ENCODE results near the gene HAUS6. TPM values are rescaled to one million over a fixed set of nuclear protein-coding genes. Genes with fewer than 3 reads are reported as not detected.

Gene HAUS6
- total and polyA plus RNA-seq, 12 donors: 4.0 to 16.3 (median 12.6) TPM

DNA sequence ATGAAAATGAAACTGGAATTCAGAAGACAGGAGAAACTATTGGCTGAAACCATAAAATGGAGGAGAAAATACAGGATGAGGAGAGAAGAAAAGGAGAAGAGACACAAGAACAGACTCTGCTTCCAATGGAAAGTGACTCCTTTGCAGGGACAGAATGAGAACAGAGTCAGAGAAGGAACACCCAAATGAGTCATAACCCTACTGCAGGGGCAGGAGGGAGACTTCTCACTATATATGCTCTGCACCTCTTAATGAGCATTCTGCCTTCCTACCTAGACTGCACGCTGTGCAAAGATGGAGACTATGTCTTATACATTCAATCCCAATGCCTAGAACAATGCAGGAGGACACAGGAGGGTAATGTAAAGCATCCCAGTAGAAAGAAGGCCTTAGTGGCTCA is 71.8 kb downstream of the HAUS6 start:
- H3K27me3 ChIP-seq: peaks cover 3% of the 10 kb centered on the region
- peaks cover 0 to 4% of the 10 kb centered on the region in 2 donors for H3K4me1 ChIP-seq (replicated peaks in 1 of 2)
- H3K36me3 ChIP-seq (replicated peaks in 1 of 2): no peaks in the 10 kb centered on the region
- TF ChIP-seq, protein P1, sequence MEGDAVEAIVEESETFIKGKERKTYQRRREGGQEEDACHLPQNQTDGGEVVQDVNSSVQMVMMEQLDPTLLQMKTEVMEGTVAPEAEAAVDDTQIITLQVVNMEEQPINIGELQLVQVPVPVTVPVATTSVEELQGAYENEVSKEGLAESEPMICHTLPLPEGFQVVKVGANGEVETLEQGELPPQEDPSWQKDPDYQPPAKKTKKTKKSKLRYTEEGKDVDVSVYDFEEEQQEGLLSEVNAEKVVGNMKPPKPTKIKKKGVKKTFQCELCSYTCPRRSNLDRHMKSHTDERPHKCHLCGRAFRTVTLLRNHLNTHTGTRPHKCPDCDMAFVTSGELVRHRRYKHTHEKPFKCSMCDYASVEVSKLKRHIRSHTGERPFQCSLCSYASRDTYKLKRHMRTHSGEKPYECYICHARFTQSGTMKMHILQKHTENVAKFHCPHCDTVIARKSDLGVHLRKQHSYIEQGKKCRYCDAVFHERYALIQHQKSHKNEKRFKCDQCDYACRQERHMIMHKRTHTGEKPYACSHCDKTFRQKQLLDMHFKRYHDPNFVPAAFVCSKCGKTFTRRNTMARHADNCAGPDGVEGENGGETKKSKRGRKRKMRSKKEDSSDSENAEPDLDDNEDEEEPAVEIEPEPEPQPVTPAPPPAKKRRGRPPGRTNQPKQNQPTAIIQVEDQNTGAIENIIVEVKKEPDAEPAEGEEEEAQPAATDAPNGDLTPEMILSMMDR (IDR thresholded peaks at IDR 0.05): no peak
- TF ChIP-seq POLR2A (IDR thresholded peaks at IDR 0.05): no peak
- H3K4me3 ChIP-seq: no peak overlapping the region
- no peak for DNase-seq
- H3K9me3 ChIP-seq (replicated peaks in 1 of 3): no peaks in the 10 kb centered on the region
- 82 to 100% (median 93%) methylated on average over 1 of the region's 1 CpG for WGBS, 4 donors
- no peak overlapping the region for H3K27ac ChIP-seq
- intact Hi-C loops (cut with DNase I): no loop called here

DNA sequence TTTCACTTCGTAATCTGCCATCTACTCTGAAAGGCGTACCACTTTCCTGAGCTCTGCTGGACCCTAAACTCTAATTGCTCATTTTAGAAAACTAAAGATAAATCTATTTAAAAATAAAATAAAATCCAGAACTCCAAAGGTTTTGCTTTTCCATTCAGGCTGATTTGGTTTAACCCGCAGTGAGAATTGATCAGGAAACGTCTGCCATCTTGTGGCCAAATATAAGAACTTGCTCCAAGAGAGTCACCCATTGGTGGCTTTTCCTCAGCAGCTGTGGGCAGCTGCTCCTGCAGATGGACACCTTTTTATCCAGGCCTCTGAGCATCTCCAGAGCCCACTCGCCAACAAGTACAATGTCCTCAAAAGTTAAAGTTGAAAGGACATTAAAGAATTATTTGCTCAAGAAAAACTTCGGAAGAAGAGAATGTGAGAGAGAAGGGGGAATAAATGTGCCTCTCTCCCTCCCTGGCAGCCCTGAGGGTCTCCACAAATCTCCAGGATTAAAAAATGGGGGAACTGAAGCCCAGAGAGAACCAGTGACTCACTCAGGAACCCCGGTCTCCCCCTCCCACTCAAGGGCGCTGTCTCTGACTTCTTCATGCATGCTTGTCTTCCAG is 73.8 kb downstream of the HAUS6 start:
- H3K27me3 ChIP-seq: peaks cover 3% of the 10 kb centered on the region
- WGBS, 4 donors: 17 to 24% (median 18%) methylated on average over 8 of the region's 8 CpGs
- TF ChIP-seq, protein P1 (IDR thresholded peaks at IDR 0.05): peak; percentile 66 to 86 (median 82)
- TF ChIP-seq POLR2A (IDR thresholded peaks at IDR 0.05): no peak
- intact Hi-C loops (cut with DNase I): no loop called here
- DNase-seq: peak; percentile 37 to 72 (median 57)
- no peaks in the 10 kb centered on the region for H3K9me3 ChIP-seq (replicated peaks in 1 of 3)
- peak overlapping the region in 1 of 4 donors; percentile 25 for H3K4me3 ChIP-seq
- H3K36me3 ChIP-seq (replicated peaks in 1 of 2): no peaks in the 10 kb centered on the region
- H3K27ac ChIP-seq: no peak overlapping the region
- peaks cover 0 to 4% of the 10 kb centered on the region in 2 donors for H3K4me1 ChIP-seq (replicated peaks in 1 of 2)

DNA sequence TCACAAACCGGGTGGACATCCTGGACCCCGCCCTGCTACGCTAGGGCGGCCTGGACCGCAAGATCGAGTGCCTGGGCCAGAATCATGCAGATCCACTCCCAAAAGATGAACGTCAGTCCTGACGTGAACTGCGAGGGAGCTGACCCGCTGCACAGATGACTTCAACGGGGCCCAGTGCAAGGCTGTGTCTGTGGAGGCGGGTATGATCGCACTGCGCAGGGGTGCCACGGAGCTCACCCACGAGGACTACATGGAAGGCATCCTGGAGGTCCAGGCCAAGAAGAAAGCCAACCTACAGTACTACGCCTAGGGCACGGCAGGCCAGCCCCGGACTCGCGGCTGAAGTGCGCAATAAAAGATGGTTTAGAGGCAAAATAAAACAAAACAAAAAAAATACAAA is 74.9 kb downstream of the HAUS6 start:
- no peaks in the 10 kb centered on the region for H3K36me3 ChIP-seq (replicated peaks in 1 of 2)
- H3K9me3 ChIP-seq (replicated peaks in 1 of 3): no peaks in the 10 kb centered on the region
- DNase-seq: no peak
- intact Hi-C loops (cut with DNase I): no loop called here
- TF ChIP-seq POLR2A (IDR thresholded peaks at IDR 0.05): no peak
- TF ChIP-seq, protein P1 (IDR thresholded peaks at IDR 0.05): no peak
- no peak overlapping the region for H3K27ac ChIP-seq
- H3K4me3 ChIP-seq: no peak overlapping the region
- H3K27me3 ChIP-seq: peaks cover 3% of the 10 kb centered on the region
- peaks cover 0 to 4% of the 10 kb centered on the region in 2 donors for H3K4me1 ChIP-seq (replicated peaks in 1 of 2)
- 94 to 97% (median 96%) methylated on average over 16 to 22 of the region's 22 CpGs for WGBS, 4 donors

DNA sequence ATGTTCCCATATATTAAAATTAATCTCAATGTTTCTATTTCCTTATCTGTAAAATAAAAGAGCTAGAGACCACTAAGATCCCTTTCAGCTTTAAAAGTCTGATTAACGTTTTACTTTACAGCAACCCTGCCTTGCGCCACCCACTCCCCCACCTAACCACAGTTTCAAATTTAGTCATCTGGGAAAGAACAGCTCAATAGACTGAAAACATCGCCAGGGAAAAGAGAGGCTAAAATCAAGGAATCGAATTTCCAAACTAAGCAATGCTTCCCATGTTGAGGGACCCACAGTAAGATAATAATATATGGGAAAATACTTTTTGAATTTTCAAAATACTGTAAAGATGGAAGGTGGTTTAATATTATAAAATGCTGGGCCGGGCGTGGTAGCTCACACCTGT is 76.3 kb downstream of the HAUS6 start:
- intact Hi-C loops (cut with DNase I): no loop called here
- Histone ChIP-seq H3K4me3 (no peak overlapping the region), H3K36me3 (replicated peaks in 1 of 2) (no peaks in the 10 kb centered on the region), H3K27ac (no peak overlapping the region), H3K9me3 (replicated peaks in 1 of 3) (no peaks in the 10 kb centered on the region), H3K4me1 (replicated peaks in 1 of 2) (peaks cover 0 to 4% of the 10 kb centered on the region in 2 donors), H3K27me3 (peaks cover 3% of the 10 kb centered on the region)
- 86 to 90% (median 88%) methylated on average over 6 of the region's 6 CpGs for WGBS, 4 donors
- no peak for DNase-seq
- TF ChIP-seq POLR2A (IDR thresholded peaks at IDR 0.05): no peak
- TF ChIP-seq, protein P1 (IDR thresholded peaks at IDR 0.05): no peak
